ENCODE results near the gene THRAP3.

DNA sequence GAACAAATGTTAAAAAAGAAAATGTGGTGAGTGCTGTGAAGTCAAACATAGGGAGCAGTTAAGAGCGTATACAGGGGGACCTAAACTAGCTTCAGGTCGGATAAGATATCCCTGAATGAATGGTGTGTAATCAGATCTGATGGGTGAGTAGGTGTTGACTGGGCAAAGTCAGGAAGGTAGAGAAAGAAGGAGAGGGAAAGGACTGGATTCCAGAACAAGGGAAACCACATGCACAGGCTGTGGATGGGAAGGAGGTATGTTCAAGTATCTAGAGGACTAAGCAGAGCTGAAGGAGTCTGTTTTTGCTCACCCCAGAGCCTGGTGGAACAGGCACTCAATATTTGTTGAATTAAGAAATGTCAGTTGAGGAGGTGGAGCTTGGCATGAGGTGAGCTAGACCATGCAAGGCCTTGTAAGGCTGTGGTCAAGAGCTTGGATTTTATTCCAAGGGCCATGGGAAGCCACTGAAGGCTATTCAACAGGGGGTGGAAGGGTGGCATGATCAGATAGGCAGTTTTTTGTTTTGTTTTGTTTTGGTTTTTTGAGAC is 40.9 kb upstream of the THRAP3 start:
- TF ChIP-seq, protein P1, sequence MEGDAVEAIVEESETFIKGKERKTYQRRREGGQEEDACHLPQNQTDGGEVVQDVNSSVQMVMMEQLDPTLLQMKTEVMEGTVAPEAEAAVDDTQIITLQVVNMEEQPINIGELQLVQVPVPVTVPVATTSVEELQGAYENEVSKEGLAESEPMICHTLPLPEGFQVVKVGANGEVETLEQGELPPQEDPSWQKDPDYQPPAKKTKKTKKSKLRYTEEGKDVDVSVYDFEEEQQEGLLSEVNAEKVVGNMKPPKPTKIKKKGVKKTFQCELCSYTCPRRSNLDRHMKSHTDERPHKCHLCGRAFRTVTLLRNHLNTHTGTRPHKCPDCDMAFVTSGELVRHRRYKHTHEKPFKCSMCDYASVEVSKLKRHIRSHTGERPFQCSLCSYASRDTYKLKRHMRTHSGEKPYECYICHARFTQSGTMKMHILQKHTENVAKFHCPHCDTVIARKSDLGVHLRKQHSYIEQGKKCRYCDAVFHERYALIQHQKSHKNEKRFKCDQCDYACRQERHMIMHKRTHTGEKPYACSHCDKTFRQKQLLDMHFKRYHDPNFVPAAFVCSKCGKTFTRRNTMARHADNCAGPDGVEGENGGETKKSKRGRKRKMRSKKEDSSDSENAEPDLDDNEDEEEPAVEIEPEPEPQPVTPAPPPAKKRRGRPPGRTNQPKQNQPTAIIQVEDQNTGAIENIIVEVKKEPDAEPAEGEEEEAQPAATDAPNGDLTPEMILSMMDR (IDR thresholded peaks at IDR 0.05) = no peak
- TF ChIP-seq POLR2AphosphoS5 (IDR thresholded peaks at IDR 0.05) = peak; percentile 80

Data from esophagus muscularis mucosa (tissue), 3 donors.